Kidney epithelial cell (primary cell): ENCODE measurements around the gene VCL. TPM values are rescaled to one million over a fixed set of nuclear protein-coding genes. Genes with fewer than 3 reads are reported as not detected.

Experiments used
- DNase-seq: peaks from one replicate; pipeline ENCODE4 v3.0.0-alpha.2; 2010; ENCODE audit warnings: low read depth
- H3K27me3 ChIP-seq: 2 replicates; pipeline ENCODE4 v1.6.0; 2011; ENCODE audit warnings: low read length; ENCODE audit not compliant: control insufficient read depth, insufficient read depth
- H3K36me3 ChIP-seq: 2 replicates; pipeline ENCODE4 v1.5.1; 2011; ENCODE audit warnings: low read length; ENCODE audit not compliant: control insufficient read depth, insufficient read depth
- H3K4me3 ChIP-seq: 2 replicates; pipeline ENCODE4 v1.5.1; 2011; ENCODE audit warnings: low read depth, mild to moderate bottlenecking, control low read depth, low read length
- CTCF ChIP-seq: IDR thresholded peaks from 2 replicates; pipeline ENCODE4 v1.5.1; 2011; ENCODE audit warnings: mild to moderate bottlenecking, moderate library complexity, low read length, control low read depth, inconsistent platforms; ENCODE audit not compliant: insufficient read depth, poor library complexity, severe bottlenecking
- total RNA-seq: library from RNA; depleted of rRNA; stranded (reverse); fragments of >200 nt; gene quantifications from 2 replicates; pipeline ENCODE4 v1.2.3, GENCODE V29; 2015

VCL gene
- total RNA-seq, 1 donor from 2014 or later, result 148 TPM

- H3K36me3 ChIP-seq, result no peaks in the 10 kb centered on the region
These were observed 78.0 kb downstream of the VCL start for GRCh38 chr10:74075906-74076305.

GRCh38 chr10:74076961-74077360, 79.0 kb downstream of the VCL start:
- Histone ChIP-seq H3K27me3 (no peaks in the 10 kb centered on the region), H3K36me3 (no peaks in the 10 kb centered on the region), H3K4me3 (no peak overlapping the region)
- TF ChIP-seq CTCF, result no peak
- no peak for DNase-seq

More at GRCh38 chr10:74075906-74076305, 78.0 kb downstream of the VCL start:
- DNase-seq, result no peak
- TF ChIP-seq CTCF, result no peak
- no peaks in the 10 kb centered on the region for H3K27me3 ChIP-seq
- no peak overlapping the region for H3K4me3 ChIP-seq

- DNase-seq, result no peak
- TF ChIP-seq CTCF, result no peak
- Histone ChIP-seq H3K4me3 (no peak overlapping the region), H3K27me3 (no peaks in the 10 kb centered on the region), H3K36me3 (no peaks in the 10 kb centered on the region)
These were observed 79.5 kb downstream of the VCL start for GRCh38 chr10:74077416-74077815.

GRCh38 chr10:74078037-74078436, 80.1 kb downstream of the VCL start:
- DNase-seq, result no peak

GRCh38 chr10:74079028-74079935, 81.4 kb downstream of the VCL start:
- Histone ChIP-seq H3K36me3 (no peaks in the 10 kb centered on the region), H3K27me3 (no peaks in the 10 kb centered on the region), H3K4me3 (no peak overlapping the region)
- DNase-seq, result no peak
- no peak for TF ChIP-seq CTCF

More at GRCh38 chr10:74078037-74078436, 80.1 kb downstream of the VCL start:
- Histone ChIP-seq H3K4me3 (no peak overlapping the region), H3K36me3 (no peaks in the 10 kb centered on the region), H3K27me3 (no peaks in the 10 kb centered on the region)
- no peak for TF ChIP-seq CTCF
